Measurements from ENCODE around the gene KCNA2. TPM values are rescaled to one million over a fixed set of nuclear protein-coding genes. Genes with fewer than 3 reads are reported as not detected.

KCNA2 gene
- total and polyA plus RNA-seq, 10 donors: 0.09 to 2.6 (median 1.2) TPM

- intact Hi-C loops (cut with DNase I; ENCODE audit: low total_unique reads): loop anchor here (10.0 kb wide), 1 partner anchor 46 kb away; the partner anchor contains the start of gene KCNA3
- Histone ChIP-seq H3K4me1 (peaks cover 12 to 53% (median 33%) of the 10 kb centered on the region in 6 donors), H3K9me3 (no peaks in the 10 kb centered on the region), H3K4me3 (no peak overlapping the region), H3K27ac (peak overlapping the region in 3 of 8 donors; percentile 14 to 42 (median 36)), H3K36me3 (no peaks in the 10 kb centered on the region), H3K27me3 (replicated peaks in 1 of 7) (no peaks in the 10 kb centered on the region)
- DNase-seq: peak; percentile 24
- WGBS, 5 donors: 86 to 89% (median 87%) methylated on average over 6 of the region's 6 CpGs
- TF ChIP-seq POLR2A (IDR thresholded peaks at IDR 0.05) (no peak), CTCF (IDR thresholded peaks at IDR 0.05 in 8 of 11, conservative IDR thresholded peaks at IDR 0.05 in 3 of 11) (no peak), POLR2AphosphoS5 (IDR thresholded peaks at IDR 0.05) (no peak)
These were observed 22.4 kb upstream of the KCNA2 start for GRCh38 chr1:110628323-110629105.

- whole genome bisulfite sequencing, 5 donors: 58 to 83% (median 71%) methylated on average over 2 of the region's 2 CpGs
- Histone ChIP-seq H3K4me3 (no peak overlapping the region), H3K27me3 (replicated peaks in 1 of 7) (no peaks in the 10 kb centered on the region), H3K27ac (peak overlapping the region in 3 of 8 donors; percentile 14 to 42 (median 36)), H3K36me3 (no peaks in the 10 kb centered on the region), H3K9me3 (no peaks in the 10 kb centered on the region), H3K4me1 (peaks cover 8 to 46% (median 29%) of the 10 kb centered on the region in 6 donors)
- no peak for DNase-seq
- intact Hi-C loops (cut with DNase I; ENCODE audit: low total_unique reads): loop anchor here (10.0 kb wide), 1 partner anchor 47 kb away; the partner anchor contains the start of gene KCNA3
- TF ChIP-seq POLR2A (IDR thresholded peaks at IDR 0.05) (no peak), POLR2AphosphoS5 (IDR thresholded peaks at IDR 0.05) (no peak), CTCF (IDR thresholded peaks at IDR 0.05 in 8 of 11, conservative IDR thresholded peaks at IDR 0.05 in 3 of 11) (no peak)
These were observed 21.6 kb upstream of the KCNA2 start for GRCh38 chr1:110627764-110628163.

- WGBS, 5 donors: 48 to 61% (median 56%) methylated on average over 7 of the region's 7 CpGs
- Histone ChIP-seq H3K9me3 (no peaks in the 10 kb centered on the region), H3K36me3 (no peaks in the 10 kb centered on the region), H3K4me3 (no peak overlapping the region), H3K4me1 (peaks cover 7 to 37% (median 20%) of the 10 kb centered on the region in 6 donors), H3K27me3 (replicated peaks in 1 of 7) (no peaks in the 10 kb centered on the region), H3K27ac (no peak overlapping the region)
- TF ChIP-seq POLR2AphosphoS5 (IDR thresholded peaks at IDR 0.05): no peak
- no peak for TF ChIP-seq CTCF (IDR thresholded peaks at IDR 0.05 in 8 of 11, conservative IDR thresholded peaks at IDR 0.05 in 3 of 11)
- no peak for TF ChIP-seq POLR2A (IDR thresholded peaks at IDR 0.05)
- DNase-seq: no peak
- intact Hi-C loops (cut with DNase I; ENCODE audit: low total_unique reads): loop anchor here (10.0 kb wide), 1 partner anchor 48 kb away; the partner anchor contains the start of gene KCNA3
These were observed 20.7 kb upstream of the KCNA2 start for GRCh38 chr1:110626889-110627288.

GRCh38 chr1:110620686-110621085 is 14.5 kb upstream of the KCNA2 start:
- Histone ChIP-seq H3K4me3 (no peak overlapping the region), H3K4me1 (peaks cover 7 to 36% (median 20%) of the 10 kb centered on the region in 6 donors), H3K27ac (no peak overlapping the region), H3K9me3 (no peaks in the 10 kb centered on the region), H3K27me3 (replicated peaks in 1 of 7) (peaks cover 0 to 26% (median 4%) of the 10 kb centered on the region in 7 donors), H3K36me3 (no peaks in the 10 kb centered on the region)
- 60 to 76% (median 61%) methylated on average over 7 of the region's 7 CpGs for WGBS, 5 donors
- no peak for TF ChIP-seq CTCF (IDR thresholded peaks at IDR 0.05 in 8 of 11, conservative IDR thresholded peaks at IDR 0.05 in 3 of 11)
- no peak for TF ChIP-seq POLR2A (IDR thresholded peaks at IDR 0.05)
- TF ChIP-seq POLR2AphosphoS5 (IDR thresholded peaks at IDR 0.05): no peak
- intact Hi-C loops (cut with DNase I; ENCODE audit: low total_unique reads): loop anchor here (10.0 kb wide), 1 partner anchor 54 kb away; the partner anchor contains the start of gene KCNA3
- no peak for DNase-seq
